Measurements from ENCODE around the gene IL11RA. TPM values are rescaled to one million over a fixed set of nuclear protein-coding genes. Genes with fewer than 3 reads are reported as not detected.

IL11RA gene
- total and polyA plus RNA-seq, 9 of the 15 experiments (the other 6 are each of a cell fraction or from before 2014, with no cell fraction given): 0.11 to 5.8 (median 2.8) TPM

DNA sequence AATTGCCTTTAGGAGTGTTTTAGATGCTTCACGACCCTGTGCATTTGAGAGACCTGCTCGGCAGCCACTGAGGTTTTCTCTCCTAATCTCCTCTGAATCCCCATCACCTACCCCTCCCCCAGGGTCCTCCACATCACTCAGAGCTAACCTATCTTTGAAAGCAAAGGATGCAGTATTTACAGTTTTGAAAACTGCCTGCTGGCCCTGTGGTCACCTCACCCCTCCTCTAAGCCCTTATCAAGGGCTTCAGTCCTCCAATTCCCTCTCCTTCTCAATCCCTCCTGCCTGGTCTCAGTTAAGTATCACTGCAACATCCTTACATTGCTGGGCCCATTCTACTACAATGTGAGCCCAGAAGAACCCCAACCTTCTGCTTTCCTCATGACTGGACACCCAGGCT lies 44.7 kb upstream of the IL11RA start:
- DNase-seq (ENCODE audit: extremely low read depth in 1 of 4, low spot score in 3 of 4) (peak; percentile 18 to 59 (median 39)), FAIRE-seq (peak; percentile 80), ATAC-seq (no peak)
- Histone ChIP-seq H3K79me2 (ENCODE audit: control insufficient read depth, insufficient read depth, low read length) (peaks cover 17% of the 10 kb centered on the region), H3K9ac (ENCODE audit: insufficient read depth in 1 of 2, low read depth in 2 of 2, low read length in 2 of 2) (no peak overlapping the region), H3K4me2 (ENCODE audit: insufficient read depth, low read length) (no peak overlapping the region), H3K4me1 (replicated peaks in 1 of 2; ENCODE audit: control insufficient read depth in 2 of 2, insufficient read depth in 2 of 2, low read length in 2 of 2) (peaks cover 7 to 13% of the 10 kb centered on the region in 2 experiments; a peak in 4 of 5 replicates), H3K36me3 (ENCODE audit: control insufficient read depth, insufficient read depth, low read length) (peaks cover 10% of the 10 kb centered on the region; the same call in 1 of the 3 replicates), H2AFZ (ENCODE audit: low read depth, low read length) (no peak overlapping the region), H3K27me3 (ENCODE audit: control insufficient read depth in 2 of 2, insufficient read depth in 2 of 2, low read length in 2 of 2) (no peaks in the 10 kb centered on the region), H4K20me1 (replicated peaks; ENCODE audit: control insufficient read depth, insufficient read depth, low read length) (peaks cover 5% of the 10 kb centered on the region; the same call in 1 of the 2 replicates), H3K9me3 (replicated peaks; ENCODE audit: control insufficient read depth, insufficient read depth, low read depth, low read length) (no peaks in the 10 kb centered on the region), H3K9me1 (ENCODE audit: control insufficient read depth, insufficient read depth, low read length) (no peaks in the 10 kb centered on the region), H3K27ac (ENCODE audit: extremely low read depth, low read depth, low read length) (no peak overlapping the region), H3K4me3 (no peak overlapping the region)
- intact Hi-C loops (cut with micrococcal nuclease): no loop called here
- ChIA-PET CTCF (ENCODE audit: low intra/inter-chr PET ratio) (no interaction called here), POLR2A (interaction anchor here (0.6 to 0.7 kb wide), 3 partner anchors 87 to 262 kb away, joined by 3 read pairs; no protein-coding TSS in a partner anchor)
- in situ Hi-C loops (cut with MboI): loop anchor here (10.0 kb wide), 1 partner anchor 203 kb away; no protein-coding TSS in a partner anchor
- 0% methylated on average over 2 of the region's 2 CpGs for WGBS (ENCODE audit: insufficient coverage, low coverage, missing lambda C conversion rate)
- BruUV-seq (replicated peaks): no TSS peak
- TF ChIP-seq, protein P1, sequence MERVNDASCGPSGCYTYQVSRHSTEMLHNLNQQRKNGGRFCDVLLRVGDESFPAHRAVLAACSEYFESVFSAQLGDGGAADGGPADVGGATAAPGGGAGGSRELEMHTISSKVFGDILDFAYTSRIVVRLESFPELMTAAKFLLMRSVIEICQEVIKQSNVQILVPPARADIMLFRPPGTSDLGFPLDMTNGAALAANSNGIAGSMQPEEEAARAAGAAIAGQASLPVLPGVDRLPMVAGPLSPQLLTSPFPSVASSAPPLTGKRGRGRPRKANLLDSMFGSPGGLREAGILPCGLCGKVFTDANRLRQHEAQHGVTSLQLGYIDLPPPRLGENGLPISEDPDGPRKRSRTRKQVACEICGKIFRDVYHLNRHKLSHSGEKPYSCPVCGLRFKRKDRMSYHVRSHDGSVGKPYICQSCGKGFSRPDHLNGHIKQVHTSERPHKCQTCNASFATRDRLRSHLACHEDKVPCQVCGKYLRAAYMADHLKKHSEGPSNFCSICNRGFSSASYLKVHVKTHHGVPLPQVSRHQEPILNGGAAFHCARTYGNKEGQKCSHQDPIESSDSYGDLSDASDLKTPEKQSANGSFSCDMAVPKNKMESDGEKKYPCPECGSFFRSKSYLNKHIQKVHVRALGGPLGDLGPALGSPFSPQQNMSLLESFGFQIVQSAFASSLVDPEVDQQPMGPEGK (CRISPR knock-in tag; IDR thresholded peaks at IDR 0.05; ENCODE audit: borderline replicate concordance): no peak
- TF ChIP-seq ZNF583 (CRISPR knock-in tag; IDR thresholded peaks at IDR 0.05) (no peak), THRAP3 (IDR thresholded peaks at IDR 0.05; ENCODE audit: borderline replicate concordance) (no peak), KAT7 (CRISPR knock-in tag; IDR thresholded peaks at IDR 0.05; ENCODE audit: borderline replicate concordance) (no peak), RBM25 (IDR thresholded peaks at IDR 0.05; ENCODE audit: low read depth, low read length, severe bottlenecking) (no peak), NONO (IDR thresholded peaks at IDR 0.05; ENCODE audit: low read depth in 2 of 2, low read length in 1 of 2) (no peak), CBX5 (IDR thresholded peaks at IDR 0.05; ENCODE audit: borderline replicate concordance, low read depth) (no peak), KLF1 (tag; IDR thresholded peaks at IDR 0.05) (no peak), PHF8 (IDR thresholded peaks at IDR 0.05; ENCODE audit: borderline replicate concordance, low read length) (no peak), TCF3 (CRISPR knock-in tag; IDR thresholded peaks at IDR 0.05) (peak; percentile 44), MEF2A (IDR thresholded peaks at IDR 0.05; ENCODE audit: control insufficient read depth, low read depth, low read length) (no peak), CBFA2T3 (IDR thresholded peaks at IDR 0.05) (peak; percentile 56), HDAC2 (IDR thresholded peaks at IDR 0.05) (no peak), ZC3H8 (IDR thresholded peaks at IDR 0.05) (no peak)
- TF ChIP-seq, protein P2, sequence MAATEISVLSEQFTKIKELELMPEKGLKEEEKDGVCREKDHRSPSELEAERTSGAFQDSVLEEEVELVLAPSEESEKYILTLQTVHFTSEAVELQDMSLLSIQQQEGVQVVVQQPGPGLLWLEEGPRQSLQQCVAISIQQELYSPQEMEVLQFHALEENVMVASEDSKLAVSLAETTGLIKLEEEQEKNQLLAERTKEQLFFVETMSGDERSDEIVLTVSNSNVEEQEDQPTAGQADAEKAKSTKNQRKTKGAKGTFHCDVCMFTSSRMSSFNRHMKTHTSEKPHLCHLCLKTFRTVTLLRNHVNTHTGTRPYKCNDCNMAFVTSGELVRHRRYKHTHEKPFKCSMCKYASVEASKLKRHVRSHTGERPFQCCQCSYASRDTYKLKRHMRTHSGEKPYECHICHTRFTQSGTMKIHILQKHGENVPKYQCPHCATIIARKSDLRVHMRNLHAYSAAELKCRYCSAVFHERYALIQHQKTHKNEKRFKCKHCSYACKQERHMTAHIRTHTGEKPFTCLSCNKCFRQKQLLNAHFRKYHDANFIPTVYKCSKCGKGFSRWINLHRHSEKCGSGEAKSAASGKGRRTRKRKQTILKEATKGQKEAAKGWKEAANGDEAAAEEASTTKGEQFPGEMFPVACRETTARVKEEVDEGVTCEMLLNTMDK (IDR thresholded peaks at IDR 0.05; ENCODE audit: borderline replicate concordance, insufficient read depth, low read depth, low read length, poor library complexity, severe bottlenecking): no peak
- TF ChIP-seq, protein P3, sequence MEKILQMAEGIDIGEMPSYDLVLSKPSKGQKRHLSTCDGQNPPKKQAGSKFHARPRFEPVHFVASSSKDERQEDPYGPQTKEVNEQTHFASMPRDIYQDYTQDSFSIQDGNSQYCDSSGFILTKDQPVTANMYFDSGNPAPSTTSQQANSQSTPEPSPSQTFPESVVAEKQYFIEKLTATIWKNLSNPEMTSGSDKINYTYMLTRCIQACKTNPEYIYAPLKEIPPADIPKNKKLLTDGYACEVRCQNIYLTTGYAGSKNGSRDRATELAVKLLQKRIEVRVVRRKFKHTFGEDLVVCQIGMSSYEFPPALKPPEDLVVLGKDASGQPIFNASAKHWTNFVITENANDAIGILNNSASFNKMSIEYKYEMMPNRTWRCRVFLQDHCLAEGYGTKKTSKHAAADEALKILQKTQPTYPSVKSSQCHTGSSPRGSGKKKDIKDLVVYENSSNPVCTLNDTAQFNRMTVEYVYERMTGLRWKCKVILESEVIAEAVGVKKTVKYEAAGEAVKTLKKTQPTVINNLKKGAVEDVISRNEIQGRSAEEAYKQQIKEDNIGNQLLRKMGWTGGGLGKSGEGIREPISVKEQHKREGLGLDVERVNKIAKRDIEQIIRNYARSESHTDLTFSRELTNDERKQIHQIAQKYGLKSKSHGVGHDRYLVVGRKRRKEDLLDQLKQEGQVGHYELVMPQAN (IDR thresholded peaks at IDR 0.05; ENCODE audit: borderline replicate concordance): no peak
